Limb (tissue), 2 donors: ENCODE measurements around the gene MELTF.

Experiments used
- DNase-seq, 2 donors: peaks; one replicate each; pipeline ENCODE4 v3.0.0-alpha.2; 2016; ENCODE audit errors: extremely low spot score in 2 of 2

Gene MELTF

GRCh38 chr3:196995027-196995426 is 34.6 kb downstream of the MELTF start:
- DNase-seq, result no peak

DNA sequence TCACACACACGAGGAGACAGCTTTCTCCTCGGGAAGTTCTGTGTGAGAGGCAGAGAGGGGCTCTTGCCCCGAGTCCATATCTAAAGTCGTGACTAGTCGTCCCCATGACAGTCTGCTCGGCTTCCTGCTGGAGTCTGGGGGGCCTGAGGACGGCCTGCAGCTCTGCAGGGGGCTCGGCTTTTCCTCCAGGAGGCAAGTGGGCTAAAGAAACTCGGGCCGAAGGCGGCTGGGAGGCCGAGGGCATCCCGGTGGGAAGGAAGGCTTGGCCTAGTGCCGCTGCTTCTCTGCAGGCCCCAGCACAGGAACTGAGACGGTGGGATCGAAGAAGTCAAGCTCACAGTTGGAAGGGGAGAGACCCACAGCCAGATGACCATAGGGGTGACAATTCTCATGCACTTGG is 35.6 kb downstream of the MELTF start:
- no peak for DNase-seq

- no peak for DNase-seq
Observed at GRCh38 chr3:196992461-196993065, 37.1 kb downstream of the MELTF start.

- DNase-seq, result no peak
Observed at GRCh38 chr3:196991581-196992460, 37.8 kb downstream of the MELTF start.

DNA sequence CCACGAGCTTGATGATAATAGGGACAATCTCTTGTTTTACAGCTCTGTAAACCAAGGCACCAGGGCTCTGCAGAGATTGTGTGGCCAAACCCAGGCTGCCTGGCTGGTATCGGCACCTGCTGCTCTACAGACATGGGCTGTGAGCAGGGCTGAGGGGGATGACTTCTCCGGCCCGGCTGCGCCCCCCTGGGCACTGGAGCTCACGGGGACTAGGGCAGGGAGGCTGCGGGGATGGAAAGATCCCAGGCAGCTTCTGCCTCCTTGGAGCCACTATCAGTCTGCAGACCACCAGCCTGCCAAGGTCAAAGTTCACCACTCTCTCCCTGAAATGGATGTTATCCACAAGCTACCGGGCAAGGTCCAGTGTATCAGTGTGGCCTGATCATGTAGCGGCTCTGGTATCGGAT is 39.0 kb downstream of the MELTF start:
- no peak for DNase-seq

DNA sequence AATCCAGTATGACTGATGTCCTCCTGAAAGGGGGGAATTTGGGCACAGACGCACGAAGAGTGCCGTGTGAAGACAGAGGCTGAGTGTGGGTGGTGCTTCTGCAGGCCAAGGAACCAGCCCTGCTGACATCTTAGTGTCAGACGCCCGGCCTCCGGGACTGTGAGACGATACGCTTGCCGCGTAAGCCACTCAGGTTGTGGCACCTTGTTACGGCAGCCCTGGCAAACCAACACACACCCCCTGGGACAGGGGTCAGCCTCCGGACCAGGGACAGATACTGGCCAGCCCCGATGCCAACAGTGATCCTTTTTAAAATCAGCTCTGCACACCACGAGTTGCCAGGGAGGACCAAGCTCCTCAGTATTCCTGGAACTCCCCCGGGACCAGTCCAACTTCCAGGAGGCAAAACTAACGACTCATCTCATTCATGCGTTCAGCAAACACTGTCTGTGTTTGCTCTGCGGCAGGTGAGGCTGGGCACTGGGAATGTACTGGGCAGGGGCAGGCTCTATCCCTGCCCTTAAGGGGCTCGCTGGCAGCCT is 39.8 kb downstream of the MELTF start:
- no peak for DNase-seq

- DNase-seq, result no peak
Observed at GRCh38 chr3:196988241-196989029, 41.2 kb downstream of the MELTF start.

DNA sequence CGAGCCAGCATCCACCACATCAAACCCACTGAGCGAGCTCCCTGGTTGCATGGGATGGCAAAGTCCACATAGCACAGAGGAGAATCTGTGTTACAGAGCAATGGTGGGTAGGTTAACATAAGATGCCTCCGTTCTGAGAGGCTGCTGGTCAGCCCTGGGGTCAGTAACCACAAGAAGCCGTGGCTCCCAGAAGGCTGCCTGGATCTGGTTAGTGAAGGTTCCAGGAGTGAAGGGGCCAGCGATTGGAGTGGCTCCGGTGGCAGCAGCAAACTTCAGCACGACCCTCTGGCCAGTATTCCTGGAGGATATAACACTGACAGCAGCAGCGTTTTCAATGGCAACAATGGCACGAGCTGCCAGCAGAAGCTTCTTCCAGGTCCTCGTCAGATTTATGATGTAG is 42.6 kb downstream of the MELTF start:
- DNase-seq, result no peak

DNA sequence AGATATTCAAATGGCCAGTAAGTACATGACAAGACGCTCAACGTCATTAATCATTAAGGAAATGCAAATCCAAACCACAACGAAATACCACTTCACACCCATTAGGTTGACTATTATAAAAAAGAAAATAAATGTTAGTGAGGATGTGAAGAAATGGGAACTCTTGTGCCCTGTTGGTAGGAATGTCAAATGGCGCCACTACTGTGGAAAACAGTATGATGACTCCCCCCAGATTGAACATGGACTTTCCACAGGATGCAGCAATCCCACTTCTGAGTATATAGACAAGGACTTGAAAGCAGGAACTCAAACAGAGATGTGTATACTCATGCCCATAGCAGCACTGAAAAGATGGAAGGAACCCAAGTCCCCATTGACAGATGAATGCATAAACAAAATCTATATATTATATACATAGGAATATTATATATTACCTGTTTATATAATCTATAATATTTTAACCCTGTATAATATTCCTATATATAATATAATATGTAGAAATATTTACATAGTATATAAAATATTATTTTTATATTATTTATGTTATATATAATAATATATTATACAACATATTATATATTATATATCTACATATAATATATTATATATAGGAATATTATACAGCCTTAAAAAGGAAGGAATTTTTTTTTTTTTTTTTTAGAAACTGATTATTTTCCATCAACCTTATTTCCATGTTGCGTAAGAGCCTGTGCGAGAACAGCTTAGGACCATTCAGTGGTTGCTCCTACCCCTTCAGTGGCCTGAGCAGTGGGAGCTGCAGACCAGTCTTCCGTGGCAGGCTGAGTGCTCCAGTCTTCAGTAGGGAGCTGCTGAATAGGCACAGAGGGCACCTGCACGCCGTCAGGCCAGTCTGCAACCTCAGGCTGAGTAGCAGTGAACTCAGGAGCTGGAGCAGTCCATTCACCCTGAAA is 43.4 kb downstream of the MELTF start:
- no peak for DNase-seq

DNA sequence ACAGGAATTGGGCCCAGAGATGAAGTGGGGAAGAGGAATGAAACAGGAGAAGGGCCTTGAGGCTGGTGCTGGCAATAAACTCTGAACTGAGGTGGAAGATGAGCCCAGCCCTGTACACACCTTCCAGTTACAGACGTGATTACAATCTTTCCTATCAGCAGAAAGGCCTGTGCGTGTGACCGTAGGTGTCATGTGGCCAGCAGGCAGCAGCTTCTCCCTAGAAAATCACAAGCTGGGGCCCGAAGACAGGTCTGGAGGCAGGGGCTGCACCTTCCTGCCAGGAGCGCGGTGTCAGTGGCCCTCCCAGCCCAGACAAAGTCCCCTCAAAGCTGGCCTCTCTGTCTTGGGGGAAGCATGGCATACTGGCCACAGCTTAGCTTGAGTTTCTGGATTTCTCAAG is 44.3 kb downstream of the MELTF start:
- DNase-seq, result no peak

- DNase-seq, result no peak
Observed at GRCh38 chr3:196983186-196983585, 46.4 kb downstream of the MELTF start.

- DNase-seq, result peak in 1 of 2 donors; percentile 4
Observed at GRCh38 chr3:196981657-196982056, 48.0 kb downstream of the MELTF start.

- no peak for DNase-seq
Observed at GRCh38 chr3:196979545-196979944, 50.1 kb downstream of the MELTF start.

DNA sequence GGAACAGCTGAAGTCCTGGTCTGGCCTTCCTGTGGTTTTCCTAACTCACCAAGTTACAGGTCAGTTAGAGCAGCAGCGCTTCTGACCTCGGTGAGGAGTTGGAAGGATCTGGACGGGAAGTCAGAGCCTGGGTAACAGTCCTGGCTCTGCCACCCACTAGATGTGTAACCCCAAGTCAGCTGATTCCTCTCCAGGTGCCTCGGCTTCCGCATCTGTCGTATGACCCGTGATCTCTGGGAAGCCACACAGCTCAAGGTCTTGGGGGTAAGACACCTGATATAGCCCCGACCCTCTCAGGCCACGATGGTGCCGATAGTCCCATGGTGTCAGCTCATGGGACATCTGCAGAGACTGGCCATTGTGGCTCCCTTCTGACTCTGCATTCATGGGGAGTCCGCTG is 52.7 kb downstream of the MELTF start:
- DNase-seq, result no peak

DNA sequence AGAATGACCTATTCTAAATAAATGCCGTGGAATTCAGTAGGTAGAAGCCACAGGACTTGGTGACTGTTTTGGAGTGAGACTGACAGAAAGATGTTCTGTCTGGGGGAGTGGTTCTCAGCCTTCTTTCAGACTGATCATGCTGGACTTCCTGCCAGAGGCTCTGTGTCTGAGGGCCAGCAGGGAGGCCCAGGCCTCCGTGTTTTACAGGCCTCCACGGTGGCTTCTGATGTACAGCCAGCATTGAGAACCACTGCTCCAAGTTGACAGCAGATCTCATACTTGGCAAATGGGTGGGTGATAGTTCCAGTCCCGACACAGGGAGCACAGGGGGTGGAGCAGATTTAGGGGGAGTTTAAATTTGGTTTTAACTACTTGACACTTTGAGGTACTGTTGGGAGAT is 54.3 kb downstream of the MELTF start:
- no peak for DNase-seq

- DNase-seq, result no peak
Observed at GRCh38 chr3:196974661-196975060, 55.0 kb downstream of the MELTF start.

- DNase-seq, result no peak
Observed at GRCh38 chr3:196971094-196971698, 58.4 kb downstream of the MELTF start.

DNA sequence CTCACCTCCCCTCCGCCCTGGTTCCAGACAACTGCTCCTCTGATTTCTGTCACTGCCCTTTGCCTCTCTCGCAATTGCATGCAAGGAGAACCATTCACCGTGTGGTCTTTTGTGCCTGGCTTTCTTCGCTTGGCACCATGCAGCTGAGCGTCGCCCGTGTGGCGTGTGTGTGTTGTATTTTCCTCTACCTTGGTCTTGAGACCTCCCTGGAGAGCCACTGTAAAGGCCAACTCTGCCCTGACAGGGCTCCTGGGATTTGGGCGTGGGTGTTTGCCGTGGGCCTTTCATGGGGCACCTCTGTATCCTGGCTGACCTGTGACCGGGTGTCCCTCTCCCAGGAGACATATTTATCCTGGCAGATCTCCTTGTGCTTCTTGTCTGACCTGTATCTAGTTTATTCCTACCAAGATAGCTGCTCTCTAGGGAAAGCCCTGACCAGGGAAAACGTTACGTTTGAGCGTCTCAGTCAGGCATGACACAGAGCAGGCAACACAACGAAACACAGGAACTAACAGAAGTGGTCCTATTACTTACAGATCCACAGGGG is 59.0 kb downstream of the MELTF start:
- DNase-seq, result no peak

DNA sequence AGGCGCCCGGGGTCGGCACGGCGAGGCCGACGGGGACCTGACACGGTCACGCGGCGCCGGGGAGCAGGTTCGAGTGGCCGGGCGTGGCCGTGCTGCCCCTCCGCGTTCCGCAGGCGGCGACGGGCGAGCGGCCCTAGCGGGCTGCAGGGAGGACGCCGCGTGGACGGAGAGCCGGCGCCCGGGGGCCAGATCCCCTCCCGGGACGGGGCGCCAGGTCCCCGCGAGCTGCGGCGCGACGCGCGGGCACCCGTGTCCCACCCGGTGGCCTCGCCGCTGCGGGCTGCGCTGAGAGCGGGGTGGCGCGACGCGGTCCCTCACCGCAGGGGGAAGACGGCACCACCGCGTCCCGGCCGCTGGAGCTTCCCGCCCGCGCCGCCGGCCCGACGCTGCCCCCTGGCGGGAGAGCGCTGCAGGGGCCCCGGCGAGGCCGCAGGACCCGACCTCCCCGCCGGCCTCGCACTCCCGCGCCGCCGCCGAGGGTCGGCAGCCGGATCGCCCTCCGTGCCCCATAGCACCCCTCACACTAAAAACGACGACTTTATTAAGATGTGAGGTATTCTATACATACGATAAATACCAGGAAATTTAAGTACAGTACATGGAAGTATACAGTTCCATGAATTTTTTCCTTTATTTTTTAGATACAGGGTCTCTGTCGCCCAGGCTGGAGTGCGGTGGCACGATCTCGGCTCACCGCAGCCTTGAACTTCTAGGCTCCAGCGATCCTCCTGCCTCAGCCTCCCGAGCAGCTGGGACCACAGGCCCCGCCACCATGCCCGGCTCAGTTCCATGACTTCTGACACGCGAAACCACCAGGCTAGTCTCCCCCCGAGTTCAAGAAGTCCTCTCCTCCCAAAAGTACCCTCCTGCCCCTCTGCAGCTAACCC is 59.7 kb downstream of the MELTF start:
- peak; percentile 59 to 84 for DNase-seq
